Stimulated activated CD8-positive, alpha-beta memory T cell treated with anti-CD3 and anti-CD28 coated beads, Interleukin-2, amount 100 ng/mL, for 1 hour (primary cell): ENCODE results near the gene FBLIM1.

Experiments
- DNase-seq, 2 donors: peaks; one replicate each; pipeline ENCODE4 v3.0.0-alpha.2; 2020; ENCODE audit warnings: low read depth in 2 of 2

The FBLIM1 gene

GRCh38 chr1:15758343-15758931 is at the start of gene FBLIM1:
Gene FBLIM1 (plus strand): TSS chr1:15758795. CDS start chr1:15764984, 6,189 bp downstream.
- DNase-seq = no peak

- DNase-seq = no peak
These were observed 49.4 kb upstream of the FBLIM1 start for GRCh38 chr1:15709226-15709625.

GRCh38 chr1:15712168-15712567 is 46.4 kb upstream of the FBLIM1 start:
- DNase-seq = no peak

GRCh38 chr1:15714406-15715136 is 44.0 kb upstream of the FBLIM1 start:
- DNase-seq = no peak

- no peak for DNase-seq
These were observed 41.0 kb upstream of the FBLIM1 start for GRCh38 chr1:15717418-15718125.

- DNase-seq = no peak
These were observed 40.4 kb upstream of the FBLIM1 start for GRCh38 chr1:15718199-15718601.

- DNase-seq = no peak
These were observed 39.0 kb upstream of the FBLIM1 start for GRCh38 chr1:15719381-15720120.

- DNase-seq = no peak
These were observed 37.7 kb upstream of the FBLIM1 start for GRCh38 chr1:15720861-15721260.

GRCh38 chr1:15722411-15722810 is 36.2 kb upstream of the FBLIM1 start:
- no peak for DNase-seq

GRCh38 chr1:15722836-15723532 is 35.6 kb upstream of the FBLIM1 start:
- DNase-seq = no peak

GRCh38 chr1:15723631-15724246 is 34.9 kb upstream of the FBLIM1 start:
- no peak for DNase-seq

- DNase-seq = no peak
These were observed 33.4 kb upstream of the FBLIM1 start for GRCh38 chr1:15724949-15725880.

GRCh38 chr1:15726508-15726907 is 32.1 kb upstream of the FBLIM1 start:
- no peak for DNase-seq

GRCh38 chr1:15727021-15727420 is 31.6 kb upstream of the FBLIM1 start:
- no peak for DNase-seq

GRCh38 chr1:15727424-15727823 is 31.2 kb upstream of the FBLIM1 start:
- DNase-seq = no peak

- no peak for DNase-seq
These were observed 30.6 kb upstream of the FBLIM1 start for GRCh38 chr1:15727866-15728534.

- DNase-seq = no peak
These were observed 29.5 kb upstream of the FBLIM1 start for GRCh38 chr1:15728937-15729657.

GRCh38 chr1:15730423-15730822 is 28.2 kb upstream of the FBLIM1 start:
- DNase-seq = no peak

GRCh38 chr1:15730936-15731335 is 27.7 kb upstream of the FBLIM1 start:
- DNase-seq = no peak
